Astrocyte of the hippocampus (primary cell): Measurements from ENCODE around the gene PRDX1.
"Not testable (repeated sequence)": the region's sequence is repeated elsewhere in the genome, so short reads cannot be mapped to it uniquely, and the experiment has no call there.

Experiments
- DNase-seq: peaks from one replicate; pipeline ENCODE4 v3.0.0; 2011; ENCODE audit warnings: low read depth, low spot score

Gene PRDX1

GRCh38 chr1:45535988-45536766 is 14.5 kb upstream of the PRDX1 start:
- DNase-seq, result no peak

- DNase-seq, result no peak
These were observed 10.2 kb upstream of the PRDX1 start for GRCh38 chr1:45531873-45532272.

GRCh38 chr1:45530632-45531135 is 9.0 kb upstream of the PRDX1 start:
- DNase-seq, result no peak

- no peak for DNase-seq
These were observed 4.5 kb upstream of the PRDX1 start for GRCh38 chr1:45526135-45526644.

- DNase-seq, result not testable (repeated sequence)
These were observed 2.3 kb upstream of the PRDX1 start for GRCh38 chr1:45523975-45524374.

- not testable (repeated sequence) for DNase-seq
These were observed 1.8 kb upstream of the PRDX1 start for GRCh38 chr1:45523516-45523915.

- peak; percentile 55 for DNase-seq
These were observed 830 bp upstream of the PRDX1 start for GRCh38 chr1:45522324-45523104.

GRCh38 chr1:45519774-45520173 is 1.9 kb downstream of the PRDX1 start:
- not testable (repeated sequence) for DNase-seq

- DNase-seq, result peak; percentile 25
These were observed 2.8 kb downstream of the PRDX1 start for GRCh38 chr1:45518910-45519309.

- not testable (repeated sequence) for DNase-seq
These were observed 3.3 kb downstream of the PRDX1 start for GRCh38 chr1:45518366-45518765.

- DNase-seq, result peak; percentile 21
These were observed 5.2 kb downstream of the PRDX1 start for GRCh38 chr1:45516465-45516864.

- DNase-seq, result no peak
These were observed 5.6 kb downstream of the PRDX1 start for GRCh38 chr1:45516036-45516435.

- DNase-seq, result not testable (repeated sequence)
These were observed 8.0 kb downstream of the PRDX1 start for GRCh38 chr1:45513532-45514260.

GRCh38 chr1:45512641-45513054 is 9.0 kb downstream of the PRDX1 start:
- DNase-seq, result peak; percentile 82

- no peak for DNase-seq
These were observed 10.6 kb downstream of the PRDX1 start for GRCh38 chr1:45510972-45511527.

- no peak for DNase-seq
These were observed 11.4 kb downstream of the PRDX1 start for GRCh38 chr1:45510036-45510971.

GRCh38 chr1:45508295-45509151 is 13.2 kb downstream of the PRDX1 start:
- no peak for DNase-seq

- DNase-seq, result no peak
These were observed 13.8 kb downstream of the PRDX1 start for GRCh38 chr1:45507893-45508292.

GRCh38 chr1:45507195-45507594 is 14.5 kb downstream of the PRDX1 start:
- DNase-seq, result no peak
